A549 (cell line): ENCODE measurements around the gene TBC1D3I. TPM values are rescaled to one million over a fixed set of nuclear protein-coding genes. Genes with fewer than 3 reads are reported as not detected.
"Not testable (repeated sequence)": the region's sequence is repeated elsewhere in the genome, so short reads cannot be mapped to it uniquely, and the experiment has no call there.

Source experiments
- ATAC-seq, 2 experiments: fragments of 200-7000 bp in 1 of 2; fragments of >200 bp in 1 of 2; cut with Nextera tagmentation in 1 of 2; cut with Tn5 transposase in 1 of 2; 3 replicates each; pipeline versions ENCODE4 v1.8.0 to v1.9.1; 2018 to 2020; ENCODE audit warnings: mild to moderate bottlenecking in 1 of 2, moderate library complexity in 1 of 2
- CTCF ChIA-PET: fragments of 300-600 bp; sonication (Branson Sonifier 250); formaldehyde crosslinking; extraction: SDS; loops from one replicate; lab custom pipeline; 2021; ENCODE audit warnings: antibody characterized with exemption, inconsistent platforms; lab: Yijun Ruan, JAX
- POLR2A ChIA-PET: fragments of 350-600 bp; formaldehyde crosslinking; extraction: SDS; loops from one replicate; lab custom pipeline; 2021; ENCODE audit warnings: antibody characterized with exemption, inconsistent platforms; lab: Yijun Ruan, JAX
- DNase-seq, 2 experiments: peaks; one replicate each; pipeline versions ENCODE4 v3.0.0 to v3.0.0-alpha.2; 2011 to 2016; ENCODE audit warnings: low read depth in 1 of 2, low spot score in 1 of 2
- FAIRE-seq: peaks from 2 replicates; lab custom pipeline; 2011; peaks lifted over from hg19 to GRCh38; lab: Jason Lieb, UNC
- H3K27ac ChIP-seq, 2 experiments: fragments of >200 bp; sonication (Bioruptor Twin); formaldehyde crosslinking; 3 replicates each; pipeline ENCODE4 v1.5.1; 2016 to 2017
- H3K4me1 ChIP-seq: fragments of >200 bp; sonication (Bioruptor Twin); formaldehyde crosslinking; 3 replicates; pipeline ENCODE4 v1.6.1; 2016
- H3K4me2 ChIP-seq: fragments of >200 bp; sonication (Bioruptor Twin); formaldehyde crosslinking; 3 replicates; pipeline ENCODE4 v1.6.1; 2016
- H3K4me3 ChIP-seq: fragments of >200 bp; sonication (Bioruptor Twin); formaldehyde crosslinking; 3 replicates; pipeline ENCODE4 v1.5.1; 2016
- H3K9me3 ChIP-seq: fragments of >200 bp; sonication (Bioruptor Twin); formaldehyde crosslinking; 3 replicates; pipeline ENCODE4 v1.6.1; 2016
- BCL3 ChIP-seq: fragments of >200 bp; sonication (Bioruptor Twin); formaldehyde crosslinking; IDR thresholded peaks from 3 replicates; pipeline ENCODE4 v1.6.1; 2016
- BHLHE40 ChIP-seq: IDR thresholded peaks from 2 replicates; pipeline ENCODE4 v1.6.1; 2012; ENCODE audit warnings: low read depth, low read length, inconsistent platforms
- CEBPB ChIP-seq, 2 experiments: fragments of >200 bp in 1 of 2; sonication (Bioruptor Twin) in 1 of 2; formaldehyde crosslinking in 1 of 2; IDR thresholded peaks; 2 replicates each; pipeline ENCODE4 v1.6.1; 2012 to 2016
- CHD4 ChIP-seq: fragments of 200-600 bp; sonication (generic); IDR thresholded peaks from 2 replicates; pipeline ENCODE4 v1.6.1; 2016; ENCODE audit warnings: antibody characterized with exemption, mild to moderate bottlenecking, borderline replicate concordance
- EP300 ChIP-seq, 2 experiments: fragments of >200 bp; sonication (Bioruptor Twin); formaldehyde crosslinking; IDR thresholded peaks; 2 replicates in 1 of 2; 3 replicates in 1 of 2; pipeline ENCODE4 v1.6.1; 2016 to 2017
- ESRRA ChIP-seq: fragments of 150-350 bp; IDR thresholded peaks from 2 replicates; pipeline ENCODE4 v1.6.1; 2014; ENCODE audit warnings: mild to moderate bottlenecking, low read length, borderline replicate concordance
- JUNB ChIP-seq: fragments of >200 bp; sonication (Bioruptor Twin); formaldehyde crosslinking; IDR thresholded peaks from 2 replicates; pipeline ENCODE4 v1.6.1; 2016
- MYC ChIP-seq: IDR thresholded peaks from 2 replicates; pipeline ENCODE4 v1.6.1; 2012; ENCODE audit warnings: mild to moderate bottlenecking, inconsistent platforms, low read length, improper control_type of control experiment, borderline replicate concordance
- NFE2L2 ChIP-seq: fragments of 150-350 bp; conservative IDR thresholded peaks from 2 replicates; pipeline ENCODE4 v1.6.1; 2014; ENCODE audit warnings: low read length
- PHF8 ChIP-seq: fragments of 200-600 bp; sonication (generic); IDR thresholded peaks from 2 replicates; pipeline ENCODE4 v1.6.1; 2016; ENCODE audit warnings: low read depth, mild to moderate bottlenecking, antibody characterized with exemption, moderate library complexity, borderline replicate concordance
- POLR2A ChIP-seq: IDR thresholded peaks from 2 replicates; pipeline ENCODE4 v1.6.1; 2012; ENCODE audit warnings: mild to moderate bottlenecking, low read length
- RAD21 ChIP-seq, 2 experiments: fragments of >200 bp in 1 of 2; sonication (Bioruptor Twin) in 1 of 2; formaldehyde crosslinking in 1 of 2; IDR thresholded peaks in 1 of 2; conservative IDR thresholded peaks in 1 of 2; 2 replicates in 1 of 2; 3 replicates in 1 of 2; pipeline ENCODE4 v1.6.1; 2012 to 2018; ENCODE audit warnings: inconsistent platforms in 1 of 2
- RNF2 ChIP-seq: fragments of 200-600 bp; sonication (generic); IDR thresholded peaks from 2 replicates; pipeline ENCODE4 v1.6.1; 2016; ENCODE audit warnings: low read depth, mild to moderate bottlenecking, antibody characterized with exemption, moderate library complexity, borderline replicate concordance
- SMC3 ChIP-seq: fragments of >200 bp; sonication (Bioruptor Twin); formaldehyde crosslinking; IDR thresholded peaks from 3 replicates; pipeline ENCODE4 v1.6.1; 2018; ENCODE audit warnings: inconsistent platforms
- USF2 ChIP-seq: fragments of 450-650 bp; IDR thresholded peaks from 2 replicates; pipeline ENCODE4 v1.6.1; 2014; ENCODE audit warnings: antibody characterized with exemption
- WGBS: methylation state at CpG from one replicate; pipeline ENCODE4 v1.1.6; 2017; ENCODE audit errors: missing lambda C conversion rate; 5-methylcytosine and 5-hydroxymethylcytosine counted together
- polyA plus RNA-seq, 4 experiments: library from polyadenylated mRNA; depleted of rRNA in 3 of 4; stranded (reverse); fragments of >200 nt; fragmentation: RNase III in 1 of 4; extraction: RNeasy Plus Mini Kit Qiagen cat#74134 plus additional on column Dnase treatment in 1 of 4; gene quantifications; 2 replicates in 3 of 4; 3 replicates in 1 of 4; pipeline ENCODE4 v1.2.3, GENCODE V29; 2011 to 2017

The TBC1D3I gene
- polyA plus RNA-seq, 2 of the 4 experiments (the other 2 are of a cell fraction) = 0.08 to 0.23 TPM

DNA sequence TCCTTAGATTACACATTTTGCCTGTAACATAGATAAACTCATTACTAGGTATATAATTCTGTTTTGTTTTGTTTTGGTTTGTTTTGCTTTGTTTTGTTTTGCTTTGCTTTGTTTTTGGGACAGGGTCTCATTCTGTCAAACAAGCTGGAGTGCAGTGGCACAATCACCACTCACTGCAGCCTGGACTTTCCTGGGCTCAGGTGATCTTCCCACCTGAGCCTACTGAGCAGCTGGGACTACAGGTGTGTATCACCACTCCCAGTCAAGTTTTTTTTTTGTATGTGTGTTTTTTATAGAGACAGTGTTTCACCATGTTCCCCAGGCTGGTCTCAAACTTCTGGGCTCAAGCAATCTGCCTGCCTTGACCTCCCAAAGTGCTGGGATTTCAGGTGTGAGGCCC is 54.8 kb downstream of the TBC1D3I start:
- ATAC-seq (no peak), DNase-seq (no peak), FAIRE-seq (no peak)
- ChIA-PET CTCF (interaction anchor here (1.0 to 1.5 kb wide), 2 partner anchors 61 to 274 kb away, joined by 3 to 6 read pairs; no protein-coding TSS in a partner anchor), POLR2A (no interaction called here)
- TF ChIP-seq NFE2L2 = no peak
- TF ChIP-seq RAD21 (conservative IDR thresholded peaks at IDR 0.05 in 1 of 2, IDR thresholded peaks at IDR 0.05 in 1 of 2) = no peak
- TF ChIP-seq CEBPB (IDR thresholded peaks at IDR 0.05) = no peak
- TF ChIP-seq JUNB = no peak
- TF ChIP-seq EP300 (IDR thresholded peaks at IDR 0.05) = no peak
- TF ChIP-seq MYC = no peak
- TF ChIP-seq RNF2 = no peak
- TF ChIP-seq POLR2A = no peak
- no peak for TF ChIP-seq PHF8
- no peak for TF ChIP-seq ESRRA
- TF ChIP-seq SMC3 = no peak
- TF ChIP-seq USF2 = no peak
- no peaks in the 10 kb centered on the region for H3K9me3 ChIP-seq
- H3K4me3 ChIP-seq = no peak overlapping the region
- H3K27ac ChIP-seq = no peak overlapping the region
- no peak overlapping the region for H3K4me2 ChIP-seq
- no peaks in the 10 kb centered on the region for H3K4me1 ChIP-seq

GRCh38 chr17:36207383-36207782 is 57.0 kb downstream of the TBC1D3I start:
- POLR2A ChIA-PET, H3K4me2 ChIP-seq, FAIRE-seq, H3K4me3 ChIP-seq, H3K27ac ChIP-seq, H3K9me3 ChIP-seq, CTCF ChIA-PET, ATAC-seq, H3K4me1 ChIP-seq, DNase-seq: not testable (repeated sequence)
- WGBS = 31% methylated on average over 6 of the region's 6 CpGs

DNA sequence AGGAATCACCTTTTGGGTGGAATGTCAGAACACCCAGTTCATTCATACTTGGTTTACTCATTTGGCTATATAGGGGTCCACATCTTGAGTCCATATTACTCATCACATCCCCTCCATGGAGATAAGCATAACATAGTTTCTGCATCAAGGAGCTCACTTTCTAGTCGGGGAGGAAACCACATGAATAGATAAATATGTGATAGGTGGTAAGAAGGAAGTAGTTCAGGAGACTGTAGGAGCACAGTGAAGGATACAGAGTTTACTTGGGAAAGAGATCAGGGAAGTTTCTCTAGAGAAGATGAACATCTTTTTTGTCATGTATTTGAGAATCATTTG is 57.9 kb downstream of the TBC1D3I start:
- H3K4me2 ChIP-seq, H3K4me3 ChIP-seq, H3K9me3 ChIP-seq, H3K27ac ChIP-seq, DNase-seq, ATAC-seq, FAIRE-seq, H3K4me1 ChIP-seq: not testable (repeated sequence)
- POLR2A ChIA-PET = interaction anchor here (0.5 kb wide), 1 partner anchor 342 kb away, joined by 3 read pairs; no protein-coding TSS in a partner anchor
- WGBS = 3% methylated on average over 1 of the region's 1 CpG
- CTCF ChIA-PET = interaction anchor here (1.7 kb wide), 1 partner anchor 58 kb away, joined by 6 read pairs; no protein-coding TSS in a partner anchor

GRCh38 chr17:36205637-36206485 is 58.5 kb downstream of the TBC1D3I start:
- WGBS = 21% methylated on average over 4 of the region's 4 CpGs
- no peaks in the 10 kb centered on the region for H3K4me1 ChIP-seq
- no peak overlapping the region for H3K4me2 ChIP-seq
- FAIRE-seq (no peak), ATAC-seq (no peak), DNase-seq (no peak)
- TF ChIP-seq CHD4 (no peak), BCL3 (no peak), BHLHE40 (no peak)
- ChIA-PET POLR2A (interaction anchor here (0.5 kb wide), 1 partner anchor 342 kb away, joined by 3 read pairs; no protein-coding TSS in a partner anchor), CTCF (interaction anchor here (1.7 kb wide), 1 partner anchor 57 kb away, joined by 6 read pairs; no protein-coding TSS in a partner anchor)
- H3K9me3 ChIP-seq = no peaks in the 10 kb centered on the region
- no peak overlapping the region for H3K4me3 ChIP-seq
- H3K27ac ChIP-seq = no peak overlapping the region
